OCI-LY3 (cell line): ENCODE measurements around the gene ZNHIT6.

Source experiments
- EZH2phosphoT487 ChIP-seq: fragments of 200-600 bp; shearing (Covaris generic); IDR thresholded peaks from 2 replicates; pipeline ENCODE4 v1.6.1; 2018; ENCODE audit warnings: antibody characterized with exemption, mixed run types, low read depth
- TF ChIP-seq, protein P1 (sequence below): fragments of 200-600, 300-600 bp; sonication (generic); IDR thresholded peaks from 2 replicates; pipeline ENCODE4 v1.5.1; 2014; ENCODE audit warnings: antibody characterized with exemption, low read length, low read depth

GRCh38 chr1:85650645-85651044 lies 57.6 kb downstream of the ZNHIT6 start:
- TF ChIP-seq, protein P1, sequence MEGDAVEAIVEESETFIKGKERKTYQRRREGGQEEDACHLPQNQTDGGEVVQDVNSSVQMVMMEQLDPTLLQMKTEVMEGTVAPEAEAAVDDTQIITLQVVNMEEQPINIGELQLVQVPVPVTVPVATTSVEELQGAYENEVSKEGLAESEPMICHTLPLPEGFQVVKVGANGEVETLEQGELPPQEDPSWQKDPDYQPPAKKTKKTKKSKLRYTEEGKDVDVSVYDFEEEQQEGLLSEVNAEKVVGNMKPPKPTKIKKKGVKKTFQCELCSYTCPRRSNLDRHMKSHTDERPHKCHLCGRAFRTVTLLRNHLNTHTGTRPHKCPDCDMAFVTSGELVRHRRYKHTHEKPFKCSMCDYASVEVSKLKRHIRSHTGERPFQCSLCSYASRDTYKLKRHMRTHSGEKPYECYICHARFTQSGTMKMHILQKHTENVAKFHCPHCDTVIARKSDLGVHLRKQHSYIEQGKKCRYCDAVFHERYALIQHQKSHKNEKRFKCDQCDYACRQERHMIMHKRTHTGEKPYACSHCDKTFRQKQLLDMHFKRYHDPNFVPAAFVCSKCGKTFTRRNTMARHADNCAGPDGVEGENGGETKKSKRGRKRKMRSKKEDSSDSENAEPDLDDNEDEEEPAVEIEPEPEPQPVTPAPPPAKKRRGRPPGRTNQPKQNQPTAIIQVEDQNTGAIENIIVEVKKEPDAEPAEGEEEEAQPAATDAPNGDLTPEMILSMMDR, result no peak
- no peak for TF ChIP-seq EZH2phosphoT487
